Measurements from ENCODE around the gene LAMC3.

Gene LAMC3

GRCh38 chr9:130971294-130971849 lies 37.6 kb upstream of the LAMC3 start:
- no peaks in the 10 kb centered on the region; the same call in 1 of the 2 replicates for H3K27me3 ChIP-seq (replicated peaks; ENCODE audit: control insufficient read depth, insufficient read depth, low read length)
- no peaks in the 10 kb centered on the region for H3K36me3 ChIP-seq (ENCODE audit: control insufficient read depth, insufficient read depth, low read length)
- DNase-seq (ENCODE audit: extremely low read depth, insufficient read length), result no peak
- no peak for TF ChIP-seq CTCF (IDR thresholded peaks at IDR 0.05; ENCODE audit: insufficient read depth, low read length, poor library complexity, severe bottlenecking)
- no peak overlapping the region for H3K4me3 ChIP-seq (replicated peaks; ENCODE audit: low read depth, low read length)

- Histone ChIP-seq H3K36me3 (ENCODE audit: control insufficient read depth, insufficient read depth, low read length) (no peaks in the 10 kb centered on the region), H3K27me3 (replicated peaks; ENCODE audit: control insufficient read depth, insufficient read depth, low read length) (no peaks in the 10 kb centered on the region; the same call in 1 of the 2 replicates), H3K4me3 (replicated peaks; ENCODE audit: low read depth, low read length) (no peak overlapping the region)
- DNase-seq (ENCODE audit: extremely low read depth, insufficient read length), result no peak
- no peak for TF ChIP-seq CTCF (IDR thresholded peaks at IDR 0.05; ENCODE audit: insufficient read depth, low read length, poor library complexity, severe bottlenecking)
Measured at GRCh38 chr9:130972277-130972956, 36.6 kb upstream of the LAMC3 start.

GRCh38 chr9:130972957-130973685 lies 35.9 kb upstream of the LAMC3 start:
- H3K27me3 ChIP-seq (replicated peaks; ENCODE audit: control insufficient read depth, insufficient read depth, low read length), result no peaks in the 10 kb centered on the region; the same call in 1 of the 2 replicates
- H3K4me3 ChIP-seq (replicated peaks; ENCODE audit: low read depth, low read length), result no peak overlapping the region
- no peak for TF ChIP-seq CTCF (IDR thresholded peaks at IDR 0.05; ENCODE audit: insufficient read depth, low read length, poor library complexity, severe bottlenecking)
- no peak for DNase-seq (ENCODE audit: extremely low read depth, insufficient read length)
- no peaks in the 10 kb centered on the region for H3K36me3 ChIP-seq (ENCODE audit: control insufficient read depth, insufficient read depth, low read length)

- no peak overlapping the region for H3K4me3 ChIP-seq (replicated peaks; ENCODE audit: low read depth, low read length)
- no peaks in the 10 kb centered on the region; the same call in 1 of the 2 replicates for H3K27me3 ChIP-seq (replicated peaks; ENCODE audit: control insufficient read depth, insufficient read depth, low read length)
- no peaks in the 10 kb centered on the region for H3K36me3 ChIP-seq (ENCODE audit: control insufficient read depth, insufficient read depth, low read length)
- no peak for DNase-seq (ENCODE audit: extremely low read depth, insufficient read length)
- TF ChIP-seq CTCF (IDR thresholded peaks at IDR 0.05; ENCODE audit: insufficient read depth, low read length, poor library complexity, severe bottlenecking), result no peak
Measured at GRCh38 chr9:130973686-130974281, 35.2 kb upstream of the LAMC3 start.

GRCh38 chr9:130974697-130975096 lies 34.3 kb upstream of the LAMC3 start:
- Histone ChIP-seq H3K4me3 (replicated peaks; ENCODE audit: low read depth, low read length) (no peak overlapping the region), H3K27me3 (replicated peaks; ENCODE audit: control insufficient read depth, insufficient read depth, low read length) (no peaks in the 10 kb centered on the region; the same call in none of the 2 replicates), H3K36me3 (ENCODE audit: control insufficient read depth, insufficient read depth, low read length) (no peaks in the 10 kb centered on the region)
- no peak for TF ChIP-seq CTCF (IDR thresholded peaks at IDR 0.05; ENCODE audit: insufficient read depth, low read length, poor library complexity, severe bottlenecking)
- no peak for DNase-seq (ENCODE audit: extremely low read depth, insufficient read length)

All from GM06990 (cell line).